HG03354 (cell line): Measurements from ENCODE around the gene TSPAN9.
A peak's percentile ranks its signal among the peaks of the same experiment; 100 is the strongest.

Experiments used
- ATAC-seq: cut with Tn5 transposase; IDR thresholded peaks from one replicate; pipeline ENCODE4 v1.9.1; 2021; ENCODE audit warnings: mild to moderate bottlenecking; ENCODE audit not compliant: unreplicated experiment, poor library complexity, severe bottlenecking

Gene TSPAN9

DNA sequence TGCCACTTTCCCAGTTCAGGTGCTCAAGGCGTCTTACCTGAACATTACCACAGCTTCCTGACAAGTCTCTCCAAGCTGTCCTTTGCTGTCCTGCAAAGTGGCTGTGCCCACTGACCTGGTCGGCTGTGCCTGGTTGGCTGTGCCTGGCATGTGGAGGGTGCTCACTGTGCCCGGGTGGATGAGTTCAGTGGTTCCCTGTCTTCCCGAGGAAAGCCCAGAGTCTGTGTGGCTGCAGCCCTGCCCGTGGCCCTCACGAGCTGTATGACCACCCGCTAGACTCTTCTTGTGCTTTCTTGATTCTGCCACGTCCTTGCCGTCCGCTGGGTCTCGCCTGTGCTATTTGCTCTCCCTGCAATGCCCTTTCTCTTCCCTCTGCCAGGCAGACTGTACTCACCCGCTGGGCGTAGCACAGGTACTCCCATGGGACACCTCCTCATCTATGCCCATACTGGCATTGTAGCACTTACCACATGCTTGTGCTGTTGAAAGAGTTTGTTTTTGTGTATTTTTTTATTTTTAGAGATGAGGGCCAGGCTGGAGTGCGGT is 95.9 kb downstream of the TSPAN9 start:
- ATAC-seq = no peak

- no peak for ATAC-seq
Observed at GRCh38 chr12:3173912-3174311, 96.7 kb downstream of the TSPAN9 start.

DNA sequence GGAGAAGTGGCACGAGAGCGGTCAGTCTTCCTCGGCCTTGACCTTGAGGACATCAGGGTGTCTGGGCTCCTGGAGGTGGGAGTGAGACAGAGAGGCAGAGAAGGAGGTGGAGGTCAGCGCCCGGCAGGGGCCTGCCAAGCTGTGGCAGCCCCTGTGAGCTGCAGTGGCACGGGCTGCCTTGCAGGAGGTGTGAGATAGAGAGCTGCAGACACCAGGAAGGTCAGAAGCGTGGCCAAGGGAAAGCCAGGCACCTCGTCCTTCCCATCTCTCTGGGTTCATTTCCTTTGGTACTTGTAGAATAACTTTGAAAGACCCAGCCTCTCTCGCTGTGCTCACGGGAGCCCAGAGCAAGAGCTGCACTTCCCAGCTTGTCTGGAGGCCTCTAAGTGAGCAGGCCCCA is 98.1 kb downstream of the TSPAN9 start:
- ATAC-seq = no peak

DNA sequence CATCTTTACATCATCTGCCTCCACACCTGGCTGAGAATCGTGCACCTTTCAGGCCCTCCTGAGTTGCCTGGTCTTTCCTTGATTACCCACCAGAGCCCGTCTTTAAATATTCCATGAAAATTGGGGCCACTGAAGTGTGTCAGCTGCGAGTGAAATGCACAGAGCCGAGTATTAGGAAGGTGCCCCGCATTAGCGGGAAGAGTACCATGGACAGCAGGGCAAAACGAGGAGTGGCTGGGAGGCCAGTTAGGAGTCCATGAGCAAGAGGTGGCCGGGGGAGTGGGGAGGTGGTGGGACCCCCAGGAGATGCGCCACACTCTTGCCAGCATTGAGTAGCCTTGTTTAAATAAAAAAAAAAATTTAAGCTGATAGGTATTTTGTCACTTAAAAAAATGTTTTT is 99.6 kb downstream of the TSPAN9 start:
- no peak for ATAC-seq

- peak; percentile 69 for ATAC-seq
Observed at GRCh38 chr12:3177778-3178425, 100.7 kb downstream of the TSPAN9 start.

DNA sequence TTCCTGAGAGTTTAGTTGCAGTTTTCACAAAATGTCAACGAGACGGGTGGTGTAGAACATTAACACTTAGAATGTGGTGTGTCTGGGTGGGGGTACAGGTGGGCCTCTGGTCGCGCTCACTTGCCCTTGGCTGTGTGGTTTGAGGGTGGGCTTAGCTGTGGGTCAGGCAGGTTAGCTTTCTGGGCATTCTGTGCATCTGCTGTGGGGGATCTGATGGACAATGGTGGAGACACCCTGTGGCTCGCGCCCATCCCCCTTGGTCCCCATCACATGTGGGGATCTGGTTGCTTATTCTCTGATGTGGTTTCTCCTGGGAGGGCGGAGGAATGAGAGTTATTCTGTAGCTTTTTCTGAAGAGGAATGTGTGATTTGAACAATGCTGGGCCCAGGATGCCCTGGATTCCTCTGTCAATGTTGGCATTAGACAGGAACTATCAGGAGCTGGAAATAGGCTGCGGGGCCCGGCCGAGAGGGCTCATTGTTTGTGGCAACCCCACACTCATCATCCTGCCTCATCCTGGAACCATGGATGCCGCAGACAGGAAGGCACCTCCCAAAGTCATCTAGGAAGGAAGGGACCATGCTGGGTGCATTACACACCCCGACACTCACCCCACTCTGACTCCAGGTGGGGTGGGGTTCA is 101.6 kb downstream of the TSPAN9 start:
- ATAC-seq = no peak

GRCh38 chr12:3179731-3180130 is 102.6 kb downstream of the TSPAN9 start:
- no peak for ATAC-seq

GRCh38 chr12:3182426-3182825 is 105.2 kb downstream of the TSPAN9 start:
- ATAC-seq = no peak

GRCh38 chr12:3184485-3184884 is 107.3 kb downstream of the TSPAN9 start:
- no peak for ATAC-seq

DNA sequence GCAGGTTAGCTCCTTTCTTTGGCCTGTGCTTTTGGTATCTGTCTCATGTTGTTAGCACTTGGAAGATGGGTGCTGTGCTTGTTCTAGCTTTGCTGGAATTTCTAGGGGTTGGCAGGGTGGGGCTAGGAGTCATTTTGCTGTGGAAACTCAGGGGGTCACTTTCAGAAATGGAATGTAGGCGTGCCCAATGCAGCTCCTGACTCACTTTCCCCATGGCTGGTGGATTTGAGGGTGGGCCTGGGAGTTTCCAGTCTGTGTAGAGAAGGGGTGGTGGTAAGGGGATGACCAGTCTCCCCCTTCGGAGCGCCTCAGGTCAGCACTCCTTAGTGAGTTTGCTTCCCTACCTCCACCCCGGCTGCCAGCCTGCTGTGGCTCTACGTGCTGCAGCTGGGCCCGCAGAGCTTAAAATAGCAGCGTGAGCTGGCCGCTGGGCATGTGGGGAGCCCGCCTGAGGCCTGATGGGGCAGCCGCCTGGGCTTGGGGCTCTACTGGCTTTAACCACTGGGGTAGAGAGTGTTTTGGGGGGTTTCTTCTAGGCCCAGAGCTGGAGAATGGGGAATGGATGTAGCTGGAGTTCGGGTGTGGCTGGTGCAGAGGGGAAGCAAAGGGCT is 108.2 kb downstream of the TSPAN9 start:
- no peak for ATAC-seq

DNA sequence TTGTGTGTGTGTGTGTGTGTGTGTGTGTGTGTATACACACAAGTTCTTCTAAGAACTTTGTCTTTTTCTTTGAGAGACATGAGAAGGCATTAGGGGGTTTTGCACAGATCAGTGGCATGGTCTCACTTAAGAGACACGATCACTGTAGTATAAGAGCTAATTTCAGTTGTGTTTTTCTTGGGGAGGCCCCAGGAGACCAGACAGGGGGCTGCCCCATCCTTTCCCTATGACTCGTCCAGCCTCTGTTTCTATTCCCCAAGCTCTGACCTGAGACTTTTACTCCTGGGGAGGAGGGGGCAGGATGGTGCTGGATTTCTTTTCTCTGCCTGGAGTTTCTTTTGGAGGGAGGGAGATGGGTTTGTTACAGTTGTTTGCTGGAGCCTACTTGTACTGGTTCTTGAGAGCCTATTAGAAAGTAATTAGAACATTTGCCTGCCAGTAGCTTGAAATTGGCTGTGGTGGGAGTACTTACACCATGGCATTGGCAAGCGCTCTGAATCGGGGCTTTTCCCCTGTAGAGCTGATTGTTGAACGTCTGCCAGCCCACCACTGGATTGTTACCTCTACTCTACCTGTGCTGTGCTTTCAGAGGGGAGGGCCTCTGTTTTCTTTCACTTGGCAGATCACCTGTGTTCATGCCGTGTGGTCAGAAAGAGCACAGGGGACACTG is 109.5 kb downstream of the TSPAN9 start:
- ATAC-seq = peak; percentile 60

GRCh38 chr12:3187846-3188770 is 110.9 kb downstream of the TSPAN9 start:
- no peak for ATAC-seq

GRCh38 chr12:3189282-3189681 is 112.1 kb downstream of the TSPAN9 start:
- no peak for ATAC-seq

- ATAC-seq = no peak
Observed at GRCh38 chr12:3190101-3190500, 112.9 kb downstream of the TSPAN9 start.

DNA sequence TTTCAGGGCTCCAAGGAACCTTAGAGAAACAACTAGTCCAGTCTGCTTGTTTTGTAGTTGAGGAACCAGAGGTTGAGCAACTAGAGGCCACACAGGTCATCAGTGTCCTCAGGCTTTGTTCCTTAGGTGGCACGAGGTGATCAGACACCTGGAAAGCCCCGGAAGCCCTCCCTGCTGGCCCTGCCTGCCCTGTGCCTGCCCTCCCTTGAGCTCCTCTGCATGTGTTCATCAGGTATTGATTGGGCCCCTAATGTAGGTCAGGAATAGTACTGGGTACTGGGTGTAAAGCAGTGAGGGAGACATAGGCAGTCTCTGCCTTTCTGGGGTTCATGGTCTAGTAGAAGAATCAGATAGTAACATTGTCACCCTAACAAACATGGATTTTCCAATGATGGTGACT is 114.3 kb downstream of the TSPAN9 start:
- no peak for ATAC-seq

DNA sequence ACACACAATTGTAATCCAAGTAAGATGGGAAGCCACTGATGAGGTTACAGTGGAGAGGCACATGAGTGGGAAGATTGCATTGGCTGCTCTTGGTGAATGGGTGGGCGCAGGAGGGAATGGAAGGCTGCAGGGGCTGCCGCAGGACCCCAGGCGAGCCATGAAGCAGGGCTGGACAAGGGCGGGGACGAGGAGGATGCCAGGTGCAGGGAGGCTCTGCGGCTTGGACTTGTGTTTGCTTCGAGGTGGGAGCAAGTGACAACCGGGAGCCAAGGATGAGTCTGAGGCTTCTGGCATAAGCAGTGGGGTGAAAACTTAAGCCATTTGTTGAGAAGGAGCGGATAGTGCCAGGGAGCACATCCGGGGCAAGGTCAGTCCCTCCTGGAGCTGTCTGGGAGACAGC is 115.0 kb downstream of the TSPAN9 start:
- no peak for ATAC-seq

- no peak for ATAC-seq
Observed at GRCh38 chr12:3193131-3193530, 116.0 kb downstream of the TSPAN9 start.

GRCh38 chr12:3193755-3194154 is 116.6 kb downstream of the TSPAN9 start:
- no peak for ATAC-seq

DNA sequence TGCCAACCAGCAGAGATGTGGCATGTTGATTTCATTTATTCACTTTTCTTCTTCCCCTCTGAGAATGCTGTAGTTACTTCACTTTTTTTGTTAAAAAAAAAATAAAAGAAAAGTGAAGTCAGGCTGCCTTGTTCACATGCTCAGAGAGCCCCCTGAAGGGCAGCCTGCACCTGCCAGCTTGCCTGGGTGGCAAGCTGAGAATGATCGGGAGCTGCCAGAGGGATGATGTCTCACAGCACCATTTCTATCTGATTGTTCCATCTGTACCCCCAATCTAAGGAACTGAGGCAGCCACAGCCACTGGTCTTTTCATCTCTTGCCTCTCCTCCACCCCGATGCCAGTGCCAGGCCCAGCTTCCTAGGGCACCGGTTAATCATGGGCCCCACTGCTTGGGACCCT is 118.2 kb downstream of the TSPAN9 start:
- no peak for ATAC-seq
